ENCODE data around the gene TOLLIP. TPM values are rescaled to one million over a fixed set of nuclear protein-coding genes. Genes with fewer than 3 reads are reported as not detected.
"Not testable (repeated sequence)": the region's sequence is repeated elsewhere in the genome, so short reads cannot be mapped to it uniquely, and the experiment has no call there.

TOLLIP gene
- total and polyA plus RNA-seq, 8 donors, result 35.2 to 69.8 (median 45.7) TPM

DNA sequence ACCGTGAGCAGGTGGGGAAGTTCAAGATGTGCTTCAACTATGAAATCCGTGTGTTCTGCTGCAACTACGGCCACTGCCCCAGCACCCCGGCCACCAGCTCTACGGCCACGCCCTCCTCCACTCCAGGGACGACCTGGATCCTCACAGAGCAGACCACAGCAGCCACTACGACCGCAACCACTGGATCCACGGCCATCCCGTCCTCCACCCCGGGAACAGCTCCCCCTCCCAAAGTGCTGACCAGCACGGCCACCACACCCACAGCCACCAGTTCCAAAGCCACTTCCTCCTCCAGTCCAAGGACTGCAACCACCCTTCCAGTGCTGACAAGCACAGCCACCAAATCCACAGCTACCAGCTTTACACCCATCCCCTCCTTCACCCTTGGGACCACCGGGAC, 63.7 kb downstream of the TOLLIP start:
- peak in 1 of 6 donors; percentile 42 for DNase-seq
- H3K9me3 ChIP-seq; H3K36me3 ChIP-seq; H3K27ac ChIP-seq; intact Hi-C loops (cut with DNase I); FAIRE-seq; H3K4me1 ChIP-seq; H3K4me3 ChIP-seq; ATAC-seq; H3K27me3 ChIP-seq: not testable (repeated sequence)
- WGBS, 2 donors, result 87 to 95% methylated on average over 12 to 13 of the region's 14 CpGs

DNA sequence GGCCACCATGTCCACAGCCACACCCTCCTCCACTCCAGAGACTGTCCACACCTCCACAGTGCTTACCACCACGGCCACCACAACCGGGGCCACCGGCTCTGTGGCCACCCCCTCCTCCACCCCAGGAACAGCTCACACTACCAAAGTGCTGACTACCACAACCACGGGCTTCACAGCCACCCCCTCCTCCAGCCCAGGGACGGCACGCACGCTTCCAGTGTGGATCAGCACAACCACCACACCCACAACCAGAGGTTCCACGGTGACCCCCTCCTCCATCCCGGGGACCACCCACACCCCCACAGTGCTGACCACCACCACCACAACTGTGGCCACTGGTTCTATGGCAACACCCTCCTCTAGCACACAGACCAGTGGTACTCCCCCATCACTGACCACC, 64.9 kb downstream of the TOLLIP start:
- ATAC-seq; H3K27me3 ChIP-seq; H3K27ac ChIP-seq; H3K9me3 ChIP-seq; intact Hi-C loops (cut with DNase I); FAIRE-seq; H3K4me3 ChIP-seq; H3K4me1 ChIP-seq; H3K36me3 ChIP-seq: not testable (repeated sequence)
- 92% methylated on average over 9 of the region's 9 CpGs for WGBS, 2 donors
- DNase-seq, result peak in 1 of 6 donors; percentile 64

DNA sequence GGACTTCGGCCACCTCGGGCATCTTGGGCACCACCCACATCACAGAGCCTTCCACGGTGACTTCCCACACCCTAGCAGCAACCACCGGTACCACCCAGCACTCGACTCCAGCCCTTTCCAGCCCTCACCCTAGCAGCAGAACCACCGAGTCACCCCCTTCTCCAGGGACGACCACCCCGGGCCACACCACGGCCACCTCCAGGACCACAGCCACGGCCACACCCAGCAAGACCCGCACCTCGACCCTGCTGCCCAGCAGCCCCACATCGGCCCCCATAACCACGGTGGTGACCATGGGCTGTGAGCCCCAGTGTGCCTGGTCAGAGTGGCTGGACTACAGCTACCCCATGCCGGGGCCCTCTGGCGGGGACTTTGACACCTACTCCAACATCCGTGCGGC, 65.9 kb downstream of the TOLLIP start:
- H3K36me3 ChIP-seq; ATAC-seq; FAIRE-seq; H3K4me3 ChIP-seq; H3K4me1 ChIP-seq; H3K27me3 ChIP-seq; H3K27ac ChIP-seq; DNase-seq; intact Hi-C loops (cut with DNase I); H3K9me3 ChIP-seq: not testable (repeated sequence)
- 90 to 93% methylated on average over 11 to 12 of the region's 18 CpGs for WGBS, 2 donors

DNA sequence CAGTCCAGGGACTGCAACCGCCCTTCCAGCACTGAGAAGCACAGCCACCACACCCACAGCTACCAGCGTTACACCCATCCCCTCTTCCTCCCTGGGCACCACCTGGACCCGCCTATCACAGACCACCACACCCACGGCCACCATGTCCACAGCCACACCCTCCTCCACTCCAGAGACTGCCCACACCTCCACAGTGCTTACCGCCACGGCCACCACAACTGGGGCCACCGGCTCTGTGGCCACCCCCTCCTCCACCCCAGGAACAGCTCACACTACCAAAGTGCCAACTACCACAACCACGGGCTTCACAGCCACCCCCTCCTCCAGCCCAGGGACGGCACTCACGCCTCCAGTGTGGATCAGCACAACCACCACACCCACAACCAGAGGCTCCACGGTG, 66.7 kb downstream of the TOLLIP start:
- H3K27me3 ChIP-seq; H3K36me3 ChIP-seq; H3K4me1 ChIP-seq; intact Hi-C loops (cut with DNase I); H3K9me3 ChIP-seq; H3K4me3 ChIP-seq; ATAC-seq; H3K27ac ChIP-seq; DNase-seq; FAIRE-seq: not testable (repeated sequence)
- 88 to 94% methylated on average over 5 to 8 of the region's 11 CpGs for WGBS, 2 donors

DNA sequence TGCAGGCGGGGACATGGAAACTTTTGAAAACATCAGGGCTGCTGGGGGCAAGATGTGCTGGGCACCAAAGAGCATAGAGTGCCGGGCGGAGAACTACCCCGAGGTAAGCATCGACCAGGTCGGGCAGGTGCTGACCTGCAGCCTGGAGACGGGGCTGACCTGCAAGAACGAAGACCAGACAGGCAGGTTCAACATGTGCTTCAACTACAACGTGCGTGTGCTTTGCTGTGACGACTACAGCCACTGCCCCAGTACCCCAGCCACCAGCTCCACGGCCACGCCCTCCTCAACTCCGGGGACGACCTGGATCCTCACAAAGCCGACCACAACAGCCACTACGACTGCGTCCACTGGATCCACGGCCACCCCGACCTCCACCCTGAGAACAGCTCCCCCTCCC, 67.1 kb downstream of the TOLLIP start:
- no peak for ATAC-seq
- DNase-seq, result no peak
- no peaks in the 10 kb centered on the region for H3K4me1 ChIP-seq
- TF ChIP-seq, protein P1, sequence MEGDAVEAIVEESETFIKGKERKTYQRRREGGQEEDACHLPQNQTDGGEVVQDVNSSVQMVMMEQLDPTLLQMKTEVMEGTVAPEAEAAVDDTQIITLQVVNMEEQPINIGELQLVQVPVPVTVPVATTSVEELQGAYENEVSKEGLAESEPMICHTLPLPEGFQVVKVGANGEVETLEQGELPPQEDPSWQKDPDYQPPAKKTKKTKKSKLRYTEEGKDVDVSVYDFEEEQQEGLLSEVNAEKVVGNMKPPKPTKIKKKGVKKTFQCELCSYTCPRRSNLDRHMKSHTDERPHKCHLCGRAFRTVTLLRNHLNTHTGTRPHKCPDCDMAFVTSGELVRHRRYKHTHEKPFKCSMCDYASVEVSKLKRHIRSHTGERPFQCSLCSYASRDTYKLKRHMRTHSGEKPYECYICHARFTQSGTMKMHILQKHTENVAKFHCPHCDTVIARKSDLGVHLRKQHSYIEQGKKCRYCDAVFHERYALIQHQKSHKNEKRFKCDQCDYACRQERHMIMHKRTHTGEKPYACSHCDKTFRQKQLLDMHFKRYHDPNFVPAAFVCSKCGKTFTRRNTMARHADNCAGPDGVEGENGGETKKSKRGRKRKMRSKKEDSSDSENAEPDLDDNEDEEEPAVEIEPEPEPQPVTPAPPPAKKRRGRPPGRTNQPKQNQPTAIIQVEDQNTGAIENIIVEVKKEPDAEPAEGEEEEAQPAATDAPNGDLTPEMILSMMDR (IDR thresholded peaks at IDR 0.05), result no peak
- H3K4me3 ChIP-seq, result no peak overlapping the region
- no peaks in the 10 kb centered on the region for H3K36me3 ChIP-seq
- FAIRE-seq, result no peak
- intact Hi-C loops (cut with DNase I), result no loop called here
- H3K27ac ChIP-seq, result no peak overlapping the region
- H3K27me3 ChIP-seq, result no peaks in the 10 kb centered on the region
- no peaks in the 10 kb centered on the region for H3K9me3 ChIP-seq
- 92 to 94% methylated on average over 20 of the region's 20 CpGs for WGBS, 2 donors

DNA sequence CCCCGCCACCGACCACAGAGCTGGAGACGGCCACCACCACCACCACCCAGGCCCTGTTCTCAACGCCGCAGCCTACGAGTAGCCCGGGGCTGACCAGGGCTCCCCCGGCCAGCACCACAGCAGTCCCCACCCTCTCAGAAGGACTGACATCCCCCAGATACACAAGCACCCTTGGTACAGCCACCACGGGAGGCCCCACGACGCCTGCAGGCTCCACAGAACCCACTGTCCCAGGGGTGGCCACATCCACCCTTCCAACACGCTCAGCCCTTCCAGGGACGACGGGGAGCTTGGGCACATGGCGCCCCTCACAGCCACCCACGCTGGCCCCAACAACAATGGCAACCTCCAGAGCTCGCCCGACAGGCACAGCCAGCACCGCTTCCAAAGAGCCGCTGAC, 67.7 kb downstream of the TOLLIP start:
- intact Hi-C loops (cut with DNase I), result no loop called here
- DNase-seq (no peak), FAIRE-seq (no peak), ATAC-seq (no peak)
- TF ChIP-seq, protein P1 (IDR thresholded peaks at IDR 0.05), result no peak
- Histone ChIP-seq H3K36me3 (no peaks in the 10 kb centered on the region), H3K9me3 (no peaks in the 10 kb centered on the region), H3K27me3 (no peaks in the 10 kb centered on the region), H3K4me1 (no peaks in the 10 kb centered on the region), H3K4me3 (no peak overlapping the region), H3K27ac (no peak overlapping the region)
- WGBS, 2 donors, result 92 to 94% methylated on average over 20 of the region's 20 CpGs

DNA sequence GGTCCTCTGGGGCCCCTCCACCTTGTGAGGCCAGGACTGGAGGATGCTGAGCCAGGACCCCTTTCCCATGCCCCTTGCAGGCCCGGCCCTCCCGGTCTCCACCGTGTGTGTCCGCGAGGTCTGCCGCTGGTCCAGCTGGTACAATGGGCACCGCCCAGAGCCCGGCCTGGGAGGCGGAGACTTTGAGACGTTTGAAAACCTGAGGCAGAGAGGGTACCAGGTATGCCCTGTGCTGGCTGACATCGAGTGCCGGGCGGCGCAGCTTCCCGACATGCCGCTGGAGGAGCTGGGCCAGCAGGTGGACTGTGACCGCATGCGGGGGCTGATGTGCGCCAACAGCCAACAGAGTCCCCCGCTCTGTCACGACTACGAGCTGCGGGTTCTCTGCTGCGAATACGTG, 68.7 kb downstream of the TOLLIP start:
- intact Hi-C loops (cut with DNase I), result no loop called here

More for the DNA sequence above, 68.7 kb downstream of the TOLLIP start:
- Histone ChIP-seq H3K4me1 (no peaks in the 10 kb centered on the region), H3K27me3 (no peaks in the 10 kb centered on the region), H3K27ac (no peak overlapping the region), H3K4me3 (no peak overlapping the region), H3K9me3 (no peaks in the 10 kb centered on the region), H3K36me3 (no peaks in the 10 kb centered on the region)
- TF ChIP-seq, protein P1 (IDR thresholded peaks at IDR 0.05), result no peak
- ATAC-seq (no peak), FAIRE-seq (no peak), DNase-seq (no peak)
- WGBS, 2 donors, result 92% methylated on average over 25 of the region's 25 CpGs

All from pancreas (tissue), 10 donors.